ENCODE data around the gene RBBP6. TPM values are rescaled to one million over a fixed set of nuclear protein-coding genes. Genes with fewer than 3 reads are reported as not detected.
A peak's percentile ranks its signal among the peaks of the same experiment; 100 is the strongest.

RBBP6 gene
- polyA plus RNA-seq, 5 donors, result 63.8 to 102 (median 88.2) TPM

GRCh38 chr16:24522751-24523150, 16.6 kb upstream of the RBBP6 start:
- no peak for DNase-seq

- no peak for DNase-seq
Observed at GRCh38 chr16:24523569-24523968, 15.8 kb upstream of the RBBP6 start.

- DNase-seq, result peak in 1 of 2 donors; percentile 26
Observed at GRCh38 chr16:24524855-24525677, 14.3 kb upstream of the RBBP6 start.

GRCh38 chr16:24525970-24526559, 13.3 kb upstream of the RBBP6 start:
- DNase-seq, result peak in 1 of 2 donors; percentile 12

DNA sequence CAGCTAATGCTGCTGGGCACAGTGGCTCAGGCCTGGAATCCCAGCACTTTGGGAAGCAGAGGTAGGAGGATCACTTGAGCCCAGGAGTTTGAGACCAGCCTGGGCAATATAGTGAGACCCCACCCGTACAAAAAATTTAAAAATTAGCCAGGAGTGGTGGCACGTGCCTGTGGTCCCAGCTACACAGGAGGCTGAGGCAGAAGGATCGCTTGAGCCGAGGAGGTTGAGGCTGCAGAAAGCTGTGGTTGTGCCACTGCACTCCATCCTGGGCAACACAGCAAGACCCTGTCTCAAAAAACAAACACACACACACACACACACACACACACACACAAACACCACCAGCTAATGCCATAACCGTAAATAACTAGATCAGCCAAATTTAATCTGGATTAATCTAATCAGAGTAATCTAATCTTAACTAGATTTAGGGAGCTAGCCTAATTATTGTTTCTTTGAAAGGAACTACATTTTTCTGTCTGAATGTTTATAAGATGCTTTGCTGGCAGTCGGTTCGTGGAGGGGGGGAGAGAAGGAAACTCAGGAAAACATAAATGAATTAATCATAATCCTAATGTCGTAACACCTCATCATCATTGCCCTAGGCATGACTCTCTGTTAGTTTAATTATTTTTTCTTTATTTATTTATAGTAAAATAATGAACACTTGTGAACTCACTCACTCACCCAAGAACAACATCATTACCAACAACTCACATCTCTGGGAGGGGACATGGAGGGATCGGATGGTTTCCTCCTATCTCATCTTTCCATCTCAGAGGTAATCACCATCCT, 12.5 kb upstream of the RBBP6 start:
- DNase-seq, result peak in 1 of 2 donors; percentile 14

DNA sequence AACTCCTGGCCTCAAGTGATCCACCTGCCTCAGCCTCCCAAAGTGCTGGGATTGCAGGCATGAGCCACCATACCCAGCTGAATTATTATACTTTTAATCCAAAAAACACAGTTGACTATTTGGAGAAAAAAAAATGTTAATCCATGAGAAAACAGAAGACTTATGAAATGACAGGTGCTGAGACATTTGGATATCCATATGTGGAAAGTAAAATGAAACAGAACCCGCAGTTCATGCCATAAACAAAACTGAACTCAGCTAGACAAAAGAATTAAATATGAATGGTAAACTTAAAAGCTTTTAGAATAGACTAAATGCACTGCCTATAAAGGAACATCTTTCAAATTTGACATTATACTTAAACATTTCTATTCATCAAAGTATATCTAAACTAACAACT, 8.2 kb upstream of the RBBP6 start:
- DNase-seq, result no peak

- no peak for DNase-seq
Observed at GRCh38 chr16:24534620-24535019, 4.7 kb upstream of the RBBP6 start.

DNA sequence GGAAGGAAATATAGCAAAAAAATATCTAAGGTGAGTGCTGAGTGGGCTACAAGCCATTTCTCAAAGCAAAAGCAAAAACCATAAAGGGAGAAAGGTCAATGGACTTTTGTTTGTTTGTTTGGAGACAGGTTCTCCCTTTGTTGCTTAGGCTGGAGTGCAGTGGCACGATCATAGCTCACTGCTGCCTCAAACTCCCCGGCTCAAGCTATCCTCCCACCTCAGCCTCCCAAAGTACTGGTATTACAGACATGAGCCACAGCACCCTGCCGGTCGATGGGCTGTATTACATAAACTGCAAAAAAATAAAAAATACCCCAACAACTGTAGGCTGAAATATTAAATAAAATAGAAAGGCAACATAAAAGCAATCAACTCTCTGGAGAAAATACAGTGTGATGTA, 3.5 kb upstream of the RBBP6 start:
- DNase-seq, result no peak

DNA sequence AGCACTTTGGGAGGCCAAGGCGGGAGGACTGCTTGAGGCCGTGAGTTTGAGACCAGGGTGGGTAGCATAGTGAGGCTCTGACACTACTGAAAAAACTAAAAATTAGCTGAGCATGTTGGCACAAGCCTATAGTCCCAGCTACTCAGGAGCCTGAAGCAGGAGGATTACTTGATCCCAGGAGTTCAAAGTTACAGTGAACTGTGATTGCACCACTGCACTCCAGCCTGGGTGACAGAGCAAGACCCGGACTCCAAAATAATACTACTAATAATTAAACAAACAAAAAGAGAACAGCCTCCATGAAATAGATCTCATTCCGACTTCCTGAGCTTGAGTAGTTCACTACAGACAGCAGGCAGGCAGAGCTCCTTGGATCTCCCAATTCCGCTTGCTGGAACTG, 2.7 kb upstream of the RBBP6 start:
- no peak for DNase-seq

DNA sequence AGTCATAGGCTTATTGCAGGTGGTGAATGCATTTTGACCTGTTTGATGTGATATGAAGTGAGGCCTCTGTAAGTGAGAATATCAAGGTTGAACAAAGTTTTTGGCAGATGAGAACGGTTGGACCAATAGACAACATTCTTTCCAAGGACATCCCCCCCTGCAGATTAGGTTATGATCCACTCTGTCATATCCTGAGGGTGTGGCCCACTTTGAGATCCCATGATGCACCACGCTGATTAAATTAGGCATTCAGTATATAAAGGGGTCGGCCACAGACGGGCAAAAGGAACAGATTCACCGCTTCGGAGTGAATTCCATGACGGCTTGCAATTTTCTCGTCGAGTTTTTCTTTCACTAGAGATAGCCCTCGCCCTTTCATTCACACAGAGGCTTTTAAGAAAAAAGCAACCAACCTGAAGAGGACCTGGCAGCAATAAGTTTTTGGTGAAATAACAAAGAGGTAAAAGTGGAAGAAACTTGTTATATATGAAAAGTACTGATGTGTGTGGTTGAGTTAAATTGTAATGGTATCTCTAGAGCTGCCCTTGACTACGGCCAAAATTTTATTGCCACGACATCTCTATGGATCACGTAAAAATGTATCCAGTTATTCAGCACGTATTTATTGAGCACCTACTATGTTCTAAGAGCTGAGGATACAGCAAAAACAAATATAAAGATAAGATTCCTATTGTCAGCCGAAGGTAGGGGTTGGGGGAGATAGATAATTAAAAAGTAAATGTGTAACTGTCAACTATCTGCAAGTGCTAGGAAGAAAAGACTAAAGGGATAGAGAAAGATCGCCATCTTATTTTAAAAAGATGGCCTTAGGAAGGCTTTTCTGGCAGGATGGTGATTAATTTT, 1.7 kb upstream of the RBBP6 start:
- DNase-seq, result no peak

DNA sequence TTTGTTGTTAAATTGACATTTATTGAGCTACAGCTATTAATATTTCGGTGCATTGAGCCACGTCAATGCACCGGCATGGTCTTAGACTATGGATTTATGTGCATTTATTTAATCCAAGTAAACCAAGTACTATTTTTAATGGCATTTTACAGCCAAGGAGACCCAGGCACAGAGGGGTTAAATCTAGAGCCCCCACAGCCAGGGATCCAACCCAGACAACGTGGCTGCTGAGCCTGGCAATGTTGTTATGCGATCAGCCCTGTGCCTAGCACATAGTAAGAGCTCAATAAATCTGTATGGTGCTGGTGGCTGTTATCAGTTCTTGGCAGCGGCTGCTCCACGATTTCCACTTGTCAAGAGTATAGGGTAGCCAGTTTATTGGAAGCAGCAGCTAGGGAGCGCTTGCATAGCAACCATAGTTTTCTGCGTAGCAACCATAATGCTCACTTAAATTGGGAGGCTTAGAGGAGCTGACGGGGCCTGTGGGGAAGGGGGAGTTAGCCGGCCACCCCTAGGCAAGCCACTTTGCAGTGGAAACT, 541 bp upstream of the RBBP6 start:
- DNase-seq, result no peak

DNA sequence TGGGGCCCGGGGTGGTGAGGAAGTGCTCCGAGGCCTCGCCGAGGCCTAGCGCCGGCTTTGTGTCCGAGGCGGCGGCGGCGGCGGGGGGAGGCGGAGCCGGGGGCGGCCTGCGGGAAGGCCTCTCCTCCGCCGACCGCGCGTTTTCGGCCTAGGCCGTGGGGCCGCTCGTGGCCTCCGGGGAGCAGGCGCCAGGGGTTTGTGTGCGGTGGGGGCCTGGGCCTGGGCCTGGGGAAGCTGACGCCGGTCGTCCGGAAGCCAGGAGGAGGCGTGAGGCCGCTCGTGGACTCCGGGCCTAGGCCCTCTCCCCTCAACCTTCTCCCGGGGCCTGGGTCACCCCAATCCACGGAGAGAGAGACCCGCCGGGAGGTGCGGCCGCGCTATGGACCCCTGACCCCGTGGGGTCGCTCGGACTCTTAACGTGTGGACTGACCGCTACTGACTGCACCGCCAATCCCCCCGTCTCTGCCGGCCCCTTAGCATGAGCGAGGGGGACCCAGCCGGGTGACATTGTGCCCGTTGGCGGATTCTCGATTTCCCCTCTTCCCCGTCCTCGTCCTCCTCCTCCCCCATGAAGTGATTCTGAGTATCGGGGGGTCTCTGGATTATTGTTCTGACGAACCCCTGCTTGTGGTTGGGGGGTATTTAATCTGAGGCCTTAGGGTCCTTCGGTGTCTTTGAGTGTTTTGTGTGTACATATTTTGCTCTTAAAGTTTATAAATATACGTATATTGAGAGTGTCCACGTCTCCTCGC, 660 bp downstream of the RBBP6 start:
- DNase-seq, result no peak

DNA sequence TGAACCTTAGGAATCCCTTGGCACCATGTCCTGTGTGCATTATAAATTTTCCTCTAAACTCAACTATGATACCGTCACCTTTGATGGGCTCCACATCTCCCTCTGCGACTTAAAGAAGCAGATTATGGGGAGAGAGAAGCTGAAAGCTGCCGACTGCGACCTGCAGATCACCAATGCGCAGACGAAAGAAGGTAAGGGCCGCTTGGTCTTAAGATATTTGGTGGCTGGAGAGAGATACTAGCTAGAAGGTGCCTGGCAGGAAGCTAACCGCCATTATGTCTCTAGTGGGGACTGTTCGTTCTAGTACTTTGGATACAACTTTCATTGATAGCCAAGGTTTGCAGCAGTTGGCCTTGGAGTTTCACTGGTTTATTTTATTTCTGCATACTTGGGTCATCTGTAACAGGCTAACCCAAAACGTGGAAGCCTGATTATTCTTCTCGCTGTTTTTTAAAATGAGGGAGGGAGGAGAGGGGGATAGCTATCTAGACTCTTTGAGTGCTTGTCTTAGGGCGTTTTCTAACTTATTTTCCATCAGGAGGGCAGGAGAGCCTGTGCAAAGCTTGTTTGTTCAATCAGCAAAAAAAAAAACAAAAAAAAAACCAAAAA, 1.3 kb downstream of the RBBP6 start:
- peak in 1 of 2 donors; percentile 30 for DNase-seq

GRCh38 chr16:24541233-24541933, 2.0 kb downstream of the RBBP6 start:
- peak in 1 of 2 donors; percentile 8 for DNase-seq

DNA sequence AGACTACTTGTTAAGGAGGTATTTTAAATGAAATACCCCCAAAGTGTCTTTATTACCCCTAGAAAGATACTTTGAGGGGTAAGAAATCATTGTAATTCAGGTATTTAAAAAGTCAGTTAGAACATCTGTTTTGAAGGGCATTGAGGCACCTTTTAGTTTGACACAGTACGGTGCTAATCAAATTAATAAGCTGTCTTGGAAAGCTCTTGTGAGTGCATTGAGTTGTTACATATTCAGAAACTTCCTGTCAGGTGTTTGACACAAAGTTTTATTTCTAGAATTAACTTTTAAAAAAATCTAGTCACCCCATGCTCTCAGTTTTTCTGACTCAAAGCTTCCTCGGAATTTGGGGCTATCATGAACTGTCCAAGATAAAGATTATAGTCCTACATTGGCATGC, 4.6 kb downstream of the RBBP6 start:
- DNase-seq, result no peak

DNA sequence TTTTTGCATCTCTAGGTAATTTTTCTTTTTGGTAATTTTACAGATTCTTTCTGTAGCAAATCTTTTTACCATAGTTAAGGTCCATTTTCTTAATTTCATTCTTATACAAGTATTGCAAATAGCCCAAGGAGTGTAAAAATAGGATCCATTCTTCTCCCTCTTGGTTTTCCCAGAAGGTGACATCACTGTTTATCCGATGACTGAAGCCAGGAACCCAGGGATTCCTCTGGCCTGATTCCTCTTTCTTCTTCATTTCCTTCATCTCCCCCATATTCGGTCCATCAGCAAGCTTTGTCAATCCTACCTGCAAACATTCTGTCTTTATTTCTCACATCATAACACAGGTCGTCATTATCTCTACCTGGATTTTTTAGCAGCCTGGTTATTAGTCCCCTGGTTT, 5.3 kb downstream of the RBBP6 start:
- no peak for DNase-seq

DNA sequence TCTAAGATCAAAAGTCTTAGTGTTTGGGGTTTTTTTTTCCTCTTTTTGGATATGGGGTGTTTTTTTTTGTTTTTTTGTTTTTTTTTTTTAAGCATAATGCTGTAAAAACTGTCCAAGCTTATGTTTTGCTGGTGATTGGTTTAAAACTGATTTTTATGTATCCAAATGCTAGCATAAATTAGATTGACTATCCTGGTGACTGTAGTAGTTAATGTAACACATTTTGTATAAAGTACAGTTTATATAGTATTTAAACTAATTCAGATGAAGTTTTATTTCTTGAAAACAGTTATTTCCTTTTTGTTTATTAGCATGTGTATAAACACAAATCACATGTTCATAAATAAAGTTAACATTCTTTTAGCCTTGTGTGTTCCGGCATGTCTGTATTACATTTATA, 10.9 kb downstream of the RBBP6 start:
- no peak for DNase-seq

- no peak for DNase-seq
Observed at GRCh38 chr16:24552705-24553246, 13.4 kb downstream of the RBBP6 start.

DNA sequence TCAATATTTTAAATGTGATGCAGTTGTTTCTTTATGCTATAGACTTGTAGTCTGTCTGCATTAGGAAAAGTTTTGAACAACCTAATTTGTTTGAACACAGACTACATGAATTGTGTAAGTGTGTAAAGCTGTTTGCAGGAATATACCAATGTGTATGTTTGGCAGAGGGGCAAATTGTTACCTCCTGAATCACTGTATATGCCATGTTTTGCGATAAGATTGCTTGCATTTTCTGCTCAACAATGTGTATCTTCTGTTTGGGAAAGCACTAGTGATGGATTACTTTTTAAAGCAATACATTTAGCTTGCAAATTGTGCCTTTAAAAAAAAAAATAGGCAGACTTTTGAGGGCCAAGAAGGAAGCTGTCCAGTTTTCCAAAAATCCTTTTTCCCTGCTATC, 14.6 kb downstream of the RBBP6 start:
- DNase-seq, result no peak

All from right lung (tissue), 5 donors.